Smooth muscle cell (in vitro differentiated cells): ENCODE data around the gene USP28. TPM values are rescaled to one million over a fixed set of nuclear protein-coding genes. Genes with fewer than 3 reads are reported as not detected.
"Not testable (repeated sequence)": the region's sequence is repeated elsewhere in the genome, so short reads cannot be mapped to it uniquely, and the experiment has no call there.

Experiments
- DNase-seq: peaks from one replicate; lab custom pipeline; 2025; ENCODE audit not compliant: unreplicated experiment; lab: John Stamatoyannopoulos, UW
- H2AFZ ChIP-seq: fragments of 200-600 bp; sonication (generic); 2 replicates; pipeline ENCODE4 v1.6.0; 2016; ENCODE audit warnings: antibody characterized with exemption, low read depth, mild to moderate bottlenecking
- H3F3A ChIP-seq: fragments of 200-600 bp; sonication (generic); 2 replicates; pipeline ENCODE4 v1.6.0; 2017; ENCODE audit warnings: antibody characterized with exemption, low read depth
- H3K27ac ChIP-seq: fragments of 200-600 bp; sonication (generic); 2 replicates; pipeline ENCODE4 v1.5.1; 2016; ENCODE audit warnings: low read depth, mild to moderate bottlenecking
- H3K27me3 ChIP-seq: fragments of 200-600 bp; sonication (generic); 2 replicates; pipeline ENCODE4 v1.6.1; 2016; ENCODE audit warnings: low read depth, mild to moderate bottlenecking
- H3K36me3 ChIP-seq: fragments of 200-600 bp; sonication (generic); 2 replicates; pipeline ENCODE4 v1.5.1; 2016; ENCODE audit warnings: low read depth
- H3K4me1 ChIP-seq: fragments of 200-600 bp; sonication (generic); 2 replicates; pipeline ENCODE4 v1.5.1; 2016; ENCODE audit warnings: low read depth
- H3K4me2 ChIP-seq: fragments of 200-600 bp; sonication (generic); 2 replicates; pipeline ENCODE4 v1.6.0; 2016; ENCODE audit warnings: mild to moderate bottlenecking
- H3K4me3 ChIP-seq: fragments of 200-600 bp; sonication (generic); 2 replicates; pipeline ENCODE4 v1.5.1; 2016; ENCODE audit warnings: mild to moderate bottlenecking
- H3K79me2 ChIP-seq: fragments of 200-600 bp; sonication (generic); 2 replicates; pipeline ENCODE4 v1.6.0; 2016; ENCODE audit warnings: low read depth, mild to moderate bottlenecking
- H3K9ac ChIP-seq: fragments of 200-600 bp; sonication (generic); 2 replicates; pipeline ENCODE4 v1.6.0; 2016; ENCODE audit warnings: low read depth
- H3K9me3 ChIP-seq: fragments of 200-600 bp; sonication (generic); replicated peaks from 2 replicates; pipeline ENCODE4 v1.5.1; 2016; ENCODE audit warnings: low read depth
- H4K20me1 ChIP-seq: fragments of 200-600 bp; sonication (generic); 2 replicates; pipeline ENCODE4 v1.6.0; 2016; ENCODE audit warnings: low read depth
- CTCF ChIP-seq: fragments of 200-600 bp; sonication (generic); IDR thresholded peaks from 2 replicates; pipeline ENCODE4 v1.5.1; 2017; ENCODE audit warnings: borderline replicate concordance, mild to moderate bottlenecking, antibody characterized with exemption; ENCODE audit not compliant: insufficient read depth, poor library complexity, severe bottlenecking
- WGBS: methylation state at CpG from one replicate; pipeline ENCODE4 v1.1.7; 2016; ENCODE audit warnings: low lambda C conversion rate; 5-methylcytosine and 5-hydroxymethylcytosine counted together
- polyA plus RNA-seq: library from polyadenylated mRNA; unstranded; fragments of >200 nt; fragmentation: Nextera tagmentation; extraction: Ambion mirVana; gene quantifications from 2 replicates; pipeline ENCODE4 v1.2.1, GENCODE V29; 2016
- total RNA-seq: library from RNA; depleted of rRNA; stranded (reverse); fragments of >200 nt; gene quantifications from 2 replicates; pipeline ENCODE4 v1.2.3, GENCODE V29; 2014

The USP28 gene
- total and polyA plus RNA-seq, 2 experiments from 2014 or later, result 18.6 to 50.5 TPM

DNA sequence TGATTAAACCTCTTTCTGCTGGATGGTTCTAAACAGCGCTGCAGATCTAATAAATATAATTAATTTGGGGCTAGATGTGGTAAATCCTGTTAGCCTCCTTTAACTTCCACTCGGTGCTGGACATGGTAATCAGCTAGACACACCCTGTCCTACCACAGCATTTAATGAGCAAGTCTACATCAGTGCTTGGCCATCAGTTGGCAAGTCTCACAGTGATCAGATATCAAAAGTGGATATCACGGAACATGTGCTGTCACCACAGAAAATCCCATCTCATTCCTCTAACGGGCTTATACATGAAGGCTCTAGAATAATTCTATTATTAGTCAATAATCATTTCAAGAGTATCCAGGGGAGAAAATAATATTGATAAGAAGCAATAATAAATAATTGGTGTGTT is 5.6 kb upstream of the USP28 start:
- WGBS, result 85% methylated on average over 4 of the region's 4 CpGs
- Histone ChIP-seq H3K4me1 (peaks cover 5% of the 10 kb centered on the region), H3K27me3 (no peaks in the 10 kb centered on the region), H3K36me3 (no peaks in the 10 kb centered on the region), H3K9me3 (no peaks in the 10 kb centered on the region), H4K20me1 (no peaks in the 10 kb centered on the region), H2AFZ (no peak overlapping the region), H3F3A (peaks cover 3% of the 10 kb centered on the region), H3K4me3 (no peak overlapping the region), H3K9ac (no peak overlapping the region), H3K4me2 (no peak overlapping the region), H3K79me2 (no peaks in the 10 kb centered on the region), H3K27ac (no peak overlapping the region)
- no peak for TF ChIP-seq CTCF
- DNase-seq, result no peak

DNA sequence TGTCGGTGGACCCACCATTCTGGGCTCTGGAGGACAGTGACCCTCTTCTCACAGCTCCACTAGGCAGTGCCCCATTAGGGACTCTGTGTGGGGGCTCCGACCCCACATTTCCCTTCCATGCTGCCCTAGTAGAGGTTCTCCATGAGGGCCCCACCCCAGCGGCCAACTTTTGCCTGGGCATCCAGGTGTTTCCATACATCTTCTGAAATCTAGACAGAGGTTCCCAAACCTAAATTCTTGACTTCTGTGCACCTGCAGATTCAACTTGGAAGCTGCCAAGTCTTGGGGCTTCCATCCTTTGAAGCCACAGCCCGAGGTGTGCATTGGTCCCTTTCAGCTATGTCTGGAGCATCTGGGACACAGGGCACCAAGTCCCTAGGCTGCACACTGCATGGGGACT is 4.1 kb upstream of the USP28 start:
- peaks cover 10% of the 10 kb centered on the region for H3K4me1 ChIP-seq
- H3K79me2 ChIP-seq, H3K4me3 ChIP-seq, H4K20me1 ChIP-seq, H3K27ac ChIP-seq, H3K9ac ChIP-seq, H3F3A ChIP-seq, H2AFZ ChIP-seq, H3K9me3 ChIP-seq, H3K36me3 ChIP-seq, H3K4me2 ChIP-seq, H3K27me3 ChIP-seq, DNase-seq: not testable (repeated sequence)
- 93% methylated on average over 4 of the region's 4 CpGs for WGBS

- peaks cover 12% of the 10 kb centered on the region for H4K20me1 ChIP-seq
- H3K4me1 ChIP-seq, result peaks cover 25% of the 10 kb centered on the region
- H3K9me3 ChIP-seq, result no peaks in the 10 kb centered on the region
- no peak overlapping the region for H3K4me2 ChIP-seq
- no peak for DNase-seq
- H3K9ac ChIP-seq, result no peak overlapping the region
- H3K4me3 ChIP-seq, result no peak overlapping the region
- no peaks in the 10 kb centered on the region for H3K79me2 ChIP-seq
- 86% methylated on average over 5 of the region's 5 CpGs for WGBS
- H3K36me3 ChIP-seq, result no peaks in the 10 kb centered on the region
- peaks cover 13% of the 10 kb centered on the region for H3F3A ChIP-seq
- no peaks in the 10 kb centered on the region for H3K27me3 ChIP-seq
- TF ChIP-seq CTCF, result no peak
- H2AFZ ChIP-seq, result no peak overlapping the region
- no peak overlapping the region for H3K27ac ChIP-seq
Observed at GRCh38 chr11:113877670-113878055, 2.3 kb upstream of the USP28 start.

DNA sequence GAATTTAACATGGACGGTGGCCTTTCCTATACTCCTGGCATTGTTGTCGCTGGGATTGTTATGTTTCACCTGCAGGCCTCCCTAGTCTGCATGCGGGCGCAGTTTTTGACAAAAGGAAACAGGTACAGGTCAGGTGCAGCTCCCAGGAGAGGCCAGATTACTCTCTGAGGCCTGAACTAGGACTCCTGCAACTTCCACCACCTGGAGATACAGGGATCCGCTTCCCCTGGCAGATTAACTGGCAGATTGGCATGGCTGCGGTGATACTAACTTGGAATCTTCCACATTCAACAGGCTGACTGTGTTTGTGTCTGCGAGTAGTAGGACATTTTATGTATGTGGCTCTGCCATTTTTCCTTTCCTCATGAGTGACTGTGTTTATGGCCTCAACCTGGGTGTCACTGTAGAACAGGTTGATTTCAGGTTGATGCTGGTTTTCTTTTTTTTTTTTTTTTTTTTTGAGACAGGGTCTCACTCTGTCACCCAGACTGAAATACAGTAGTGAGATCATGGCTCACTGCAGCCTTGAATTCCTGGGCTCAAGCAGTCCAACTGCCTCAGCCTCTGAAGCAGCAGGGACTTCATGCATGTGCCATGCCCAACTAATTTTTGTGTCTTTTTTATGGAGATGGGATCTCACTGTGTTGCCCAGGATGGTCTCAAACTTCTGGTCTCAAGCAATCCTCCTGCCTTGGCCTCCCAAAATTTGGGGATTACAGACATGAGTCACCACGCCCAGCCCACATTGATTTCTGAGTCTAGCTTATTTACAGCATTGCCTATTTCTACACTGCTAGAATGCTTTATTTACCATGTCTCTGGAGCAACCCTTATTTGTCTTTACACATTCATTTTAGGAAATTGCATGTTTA is 1.7 kb upstream of the USP28 start:
- Histone ChIP-seq H3K27me3 (no peaks in the 10 kb centered on the region), H3K9me3 (no peaks in the 10 kb centered on the region), H4K20me1 (peaks cover 16% of the 10 kb centered on the region), H2AFZ (no peak overlapping the region), H3F3A (peaks cover 13% of the 10 kb centered on the region), H3K4me3 (no peak overlapping the region), H3K9ac (no peak overlapping the region), H3K27ac (no peak overlapping the region), H3K79me2 (no peaks in the 10 kb centered on the region), H3K4me1 (peaks cover 25% of the 10 kb centered on the region), H3K36me3 (no peaks in the 10 kb centered on the region), H3K4me2 (no peak overlapping the region)
- no peak for TF ChIP-seq CTCF
- DNase-seq, result no peak
- 94% methylated on average over 8 of the region's 8 CpGs for WGBS
